ENCODE data around the gene ATF6. TPM values are rescaled to one million over a fixed set of nuclear protein-coding genes. Genes with fewer than 3 reads are reported as not detected.

Gene ATF6
- total and polyA plus RNA-seq, 9 of the 15 experiments (the other 6 are each of a cell fraction or from before 2014, with no cell fraction given), result 11.7 to 32.4 (median 20.4) TPM

DNA sequence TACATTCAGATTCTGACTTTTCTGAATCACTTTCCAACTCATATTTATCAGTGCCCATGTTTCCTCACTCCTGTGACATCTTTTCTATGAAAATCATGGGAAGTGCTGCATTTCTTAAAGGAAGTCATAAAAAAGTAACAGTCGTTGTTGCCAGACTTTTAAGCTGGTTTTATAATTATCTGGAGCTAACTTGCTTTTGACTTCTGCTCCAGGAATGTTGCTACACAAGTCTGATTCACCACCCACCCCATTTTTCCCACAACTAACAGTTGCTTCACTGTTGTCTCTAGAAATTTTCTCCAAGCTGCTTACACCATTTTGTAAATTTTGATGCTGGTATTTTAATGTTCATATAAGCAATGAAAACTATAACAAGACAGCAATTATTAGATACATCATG, 32.6 kb upstream of the ATF6 start:
- Histone ChIP-seq H2AFZ (ENCODE audit: low read depth, low read length) (peak overlapping the region; percentile 30), H3K9ac (ENCODE audit: insufficient read depth in 1 of 2, low read depth in 2 of 2, low read length in 2 of 2) (no peak overlapping the region), H3K4me3 (no peak overlapping the region), H3K79me2 (ENCODE audit: control insufficient read depth, insufficient read depth, low read length) (no peaks in the 10 kb centered on the region), H3K4me2 (ENCODE audit: insufficient read depth, low read length) (no peak overlapping the region), H3K36me3 (ENCODE audit: control insufficient read depth, insufficient read depth, low read length) (no peaks in the 10 kb centered on the region), H4K20me1 (replicated peaks; ENCODE audit: control insufficient read depth, insufficient read depth, low read length) (no peaks in the 10 kb centered on the region), H3K9me3 (replicated peaks; ENCODE audit: control insufficient read depth, insufficient read depth, low read depth, low read length) (no peaks in the 10 kb centered on the region), H3K27me3 (ENCODE audit: control insufficient read depth in 2 of 2, insufficient read depth in 2 of 2, low read length in 2 of 2) (no peaks in the 10 kb centered on the region), H3K9me1 (ENCODE audit: control insufficient read depth, insufficient read depth, low read length) (no peaks in the 10 kb centered on the region), H3K4me1 (replicated peaks in 1 of 2; ENCODE audit: control insufficient read depth in 2 of 2, insufficient read depth in 2 of 2, low read length in 2 of 2) (peaks cover 0 to 42% of the 10 kb centered on the region in 2 experiments; a peak in 4 of 5 replicates), H3K27ac (ENCODE audit: extremely low read depth, low read depth, low read length) (no peak overlapping the region)
- no peak for FAIRE-seq
- ChIA-PET POLR2A (interaction anchor here (1.1 kb wide), 1 partner anchor 16 kb away, joined by 3 read pairs; the partner anchor contains the start of gene DUSP12), CTCF (ENCODE audit: low intra/inter-chr PET ratio) (no interaction called here)
- DNase-seq (ENCODE audit: extremely low read depth in 1 of 4, low spot score in 3 of 4), result no peak
- peak; percentile 23; the same call in 1 of the 2 replicates for TF ChIP-seq FOSL1 (tag; conservative IDR thresholded peaks at IDR 0.05)
- no peak for TF ChIP-seq CEBPG (CRISPR knock-in tag; IDR thresholded peaks at IDR 0.05)
- peak in 1 of 2 experiments; percentile 66; a peak in 2 of 4 replicates for TF ChIP-seq CEBPG (tag; conservative IDR thresholded peaks at IDR 0.05 in 1 of 2, IDR thresholded peaks at IDR 0.05 in 1 of 2)
- TF ChIP-seq GTF2E2 (tag; IDR thresholded peaks at IDR 0.05), result no peak
- no peak for ATAC-seq
- intact Hi-C loops (cut with micrococcal nuclease) (no loop called here), in situ Hi-C loops (cut with MboI) (no loop called here)
- no TSS peak for BruUV-seq (replicated peaks)
- 5% methylated on average over 1 of the region's 1 CpG for WGBS (ENCODE audit: insufficient coverage, low coverage, missing lambda C conversion rate)

DNA sequence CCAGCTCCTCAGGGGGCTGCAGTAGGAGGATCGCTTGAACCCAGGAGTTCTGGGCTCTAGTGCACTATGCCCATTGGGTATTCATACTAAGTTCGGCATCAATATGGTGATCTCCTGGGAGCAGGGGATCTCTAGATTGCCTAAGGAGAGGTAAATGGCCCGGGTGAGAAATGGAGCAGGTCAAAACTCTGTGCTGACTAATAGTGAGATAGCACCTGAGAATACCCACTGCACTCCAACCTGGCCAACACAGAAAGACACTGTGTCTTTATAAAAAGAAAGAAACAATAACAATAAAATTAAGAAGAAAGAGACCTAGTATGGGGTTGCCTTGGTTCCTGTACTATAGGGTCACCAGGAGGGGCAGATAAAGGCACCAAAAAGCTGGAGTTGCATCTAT, 30.3 kb upstream of the ATF6 start:
- intact Hi-C loops (cut with micrococcal nuclease), result no loop called here
- Histone ChIP-seq H3K4me1 (replicated peaks in 1 of 2; ENCODE audit: control insufficient read depth in 2 of 2, insufficient read depth in 2 of 2, low read length in 2 of 2) (peaks cover 12 to 40% of the 10 kb centered on the region in 2 experiments; a peak in 4 of 5 replicates), H2AFZ (ENCODE audit: low read depth, low read length) (peak overlapping the region; percentile 68; the same call in 1 of the 2 replicates), H3K27ac (ENCODE audit: extremely low read depth, low read depth, low read length) (no peak overlapping the region), H3K79me2 (ENCODE audit: control insufficient read depth, insufficient read depth, low read length) (no peaks in the 10 kb centered on the region), H3K9me3 (replicated peaks; ENCODE audit: control insufficient read depth, insufficient read depth, low read depth, low read length) (no peaks in the 10 kb centered on the region), H3K4me2 (ENCODE audit: insufficient read depth, low read length) (no peak overlapping the region), H3K36me3 (ENCODE audit: control insufficient read depth, insufficient read depth, low read length) (no peaks in the 10 kb centered on the region), H3K27me3 (ENCODE audit: control insufficient read depth in 2 of 2, insufficient read depth in 2 of 2, low read length in 2 of 2) (no peaks in the 10 kb centered on the region), H3K9ac (ENCODE audit: insufficient read depth in 1 of 2, low read depth in 2 of 2, low read length in 2 of 2) (no peak overlapping the region; a peak in 1 of 4 replicates), H3K4me3 (no peak overlapping the region), H3K9me1 (ENCODE audit: control insufficient read depth, insufficient read depth, low read length) (no peaks in the 10 kb centered on the region), H4K20me1 (replicated peaks; ENCODE audit: control insufficient read depth, insufficient read depth, low read length) (no peaks in the 10 kb centered on the region)
- TF ChIP-seq ZNF134 (CRISPR knock-in tag; conservative IDR thresholded peaks at IDR 0.05), result no peak
- no peak for TF ChIP-seq NFIC (IDR thresholded peaks at IDR 0.05)
- no peak for TF ChIP-seq IFI16 (CRISPR knock-in tag; IDR thresholded peaks at IDR 0.05)
- no peak for TF ChIP-seq KLF6 (CRISPR knock-in tag; IDR thresholded peaks at IDR 0.05; ENCODE audit: borderline replicate concordance)
- TF ChIP-seq RBM25 (IDR thresholded peaks at IDR 0.05; ENCODE audit: low read depth, low read length, severe bottlenecking), result no peak
- TF ChIP-seq KAT2B (IDR thresholded peaks at IDR 0.05; ENCODE audit: low read depth, low read length), result no peak
- TF ChIP-seq SPI1 (IDR thresholded peaks at IDR 0.05; ENCODE audit: borderline replicate concordance, low read depth, low read length), result no peak
- no peak for TF ChIP-seq ARID3A (IDR thresholded peaks at IDR 0.05; ENCODE audit: borderline replicate concordance, low read depth, low read length)
- TF ChIP-seq ARHGAP35 (IDR thresholded peaks at IDR 0.05; ENCODE audit: partially characterized antibody), result no peak
- TF ChIP-seq ZNF717 (CRISPR knock-in tag; IDR thresholded peaks at IDR 0.05), result no peak
- no peak for TF ChIP-seq ZKSCAN3 (CRISPR knock-in tag; IDR thresholded peaks at IDR 0.05)
- no peak for TF ChIP-seq ELF4 (CRISPR knock-in tag; IDR thresholded peaks at IDR 0.05)
- in situ Hi-C loops (cut with MboI), result no loop called here
- BruUV-seq (replicated peaks), result no TSS peak
- 61% methylated on average over 3 of the region's 3 CpGs for WGBS (ENCODE audit: insufficient coverage, low coverage, missing lambda C conversion rate)
- FAIRE-seq (no peak), DNase-seq (ENCODE audit: extremely low read depth in 1 of 4, low spot score in 3 of 4) (no peak), ATAC-seq (no peak)
- POLR2A ChIA-PET, result no interaction called here
- CTCF ChIA-PET (ENCODE audit: low intra/inter-chr PET ratio), result no interaction called here
